MM.1S (cell line): Measurements from ENCODE around the gene DLEC1.

ENCODE experiments used
- DNase-seq: peaks from one replicate; pipeline ENCODE4 v3.0.0-alpha.2; 2015
- H2AFZ ChIP-seq: fragments of 300-600 bp; sonication (generic); 2 replicates; pipeline ENCODE4 v1.6.0; 2016; ENCODE audit warnings: antibody characterized with exemption, low read length
- H3F3A ChIP-seq: fragments of 300-600 bp; sonication (generic); 2 replicates; pipeline ENCODE4 v1.6.1; 2016; ENCODE audit warnings: mild to moderate bottlenecking, antibody characterized with exemption, low read length, moderate library complexity, mixed read lengths; ENCODE audit not compliant: insufficient read depth
- H3K27ac ChIP-seq: fragments of 300-600 bp; sonication (generic); 2 replicates; pipeline ENCODE4 v1.5.1; 2016; ENCODE audit warnings: mild to moderate bottlenecking, low read length
- H3K27me3 ChIP-seq: fragments of 300-600 bp; sonication (generic); replicated peaks from 2 replicates; pipeline ENCODE4 v1.6.0; 2016; ENCODE audit warnings: low read length; ENCODE audit not compliant: insufficient read depth
- H3K36me3 ChIP-seq: fragments of 300-600 bp; sonication (generic); replicated peaks from 2 replicates; pipeline ENCODE4 v1.6.1; 2016; ENCODE audit warnings: mild to moderate bottlenecking, low read length, mixed read lengths; ENCODE audit not compliant: insufficient read depth
- H3K4me1 ChIP-seq: fragments of 300-600 bp; sonication (generic); 2 replicates; pipeline ENCODE4 v1.6.1; 2016; ENCODE audit warnings: low read length, mixed read lengths
- H3K4me2 ChIP-seq: fragments of 300-600 bp; sonication (generic); 2 replicates; pipeline ENCODE4 v1.6.0; 2016; ENCODE audit warnings: low read depth, low read length
- H3K4me3 ChIP-seq: fragments of 300-600 bp; sonication (generic); 2 replicates; pipeline ENCODE4 v1.5.1; 2016; ENCODE audit warnings: low read length, mixed read lengths
- H3K79me2 ChIP-seq: fragments of 300-600 bp; sonication (generic); 2 replicates; pipeline ENCODE4 v1.6.1; 2016; ENCODE audit warnings: mixed run types, low read length, mixed read lengths
- H3K9ac ChIP-seq: fragments of 300-600 bp; sonication (generic); 2 replicates; pipeline ENCODE4 v1.6.1; 2016; ENCODE audit warnings: low read length, mixed read lengths
- H3K9me2 ChIP-seq: fragments of 300-600 bp; sonication (generic); replicated peaks from 2 replicates; pipeline ENCODE4 v1.6.1; 2016; ENCODE audit warnings: mild to moderate bottlenecking, low read length, mixed read lengths; ENCODE audit not compliant: insufficient read depth
- H3K9me3 ChIP-seq: fragments of 300-600 bp; sonication (generic); replicated peaks from 2 replicates; pipeline ENCODE4 v1.6.1; 2016; ENCODE audit warnings: mild to moderate bottlenecking, low read length, mixed read lengths; ENCODE audit not compliant: insufficient read depth
- H4K20me1 ChIP-seq: fragments of 300-600 bp; sonication (generic); 2 replicates; pipeline ENCODE4 v1.6.1; 2016; ENCODE audit warnings: mild to moderate bottlenecking, low read length, moderate library complexity, mixed read lengths; ENCODE audit not compliant: insufficient read depth
- EZH2 ChIP-seq: fragments of 300-600 bp; sonication (generic); optimal IDR thresholded peaks from 2 replicates; pipeline ENCODE3; 2017; ENCODE audit warnings: low read depth, mild to moderate bottlenecking, antibody characterized with exemption, low read length, mixed read lengths
- EZH2phosphoT487 ChIP-seq: fragments of 300-600 bp; sonication (generic); IDR thresholded peaks from 2 replicates; pipeline ENCODE4 v1.6.1; 2018; ENCODE audit warnings: antibody characterized with exemption, low read length
- TF ChIP-seq, protein P1 (sequence below): fragments of 300-600 bp; sonication (generic); IDR thresholded peaks from 2 replicates; pipeline ENCODE4 v1.5.1; 2016; ENCODE audit warnings: antibody characterized with exemption, low read length, mixed read lengths

Gene DLEC1

DNA sequence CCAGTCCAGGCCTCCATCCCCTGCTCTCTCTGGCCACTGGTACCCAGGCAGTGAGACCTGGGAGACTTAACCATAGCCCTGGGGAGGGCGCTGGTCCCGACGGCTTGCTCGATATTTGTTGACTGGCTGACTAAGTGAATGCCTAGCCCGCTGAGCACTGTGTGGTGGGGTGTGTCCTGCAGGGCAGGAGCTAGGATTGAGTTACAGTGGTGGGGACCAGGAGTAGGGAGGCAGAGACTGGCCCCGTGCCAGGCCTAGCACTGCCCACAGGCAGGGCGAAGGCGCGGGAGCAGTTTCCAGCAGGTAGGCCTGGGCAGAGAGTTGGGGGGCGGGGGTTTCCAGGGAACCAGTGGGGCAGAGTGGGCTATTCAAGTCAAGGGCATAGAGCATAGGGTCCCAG lies 48.5 kb upstream of the DLEC1 start, which contains the start of gene VILL:
TSS of gene VILL (plus strand) at position 260 of the 400 bp plus-strand sequence. CDS start 2,887 bp downstream, outside the sequence.
- Histone ChIP-seq H3K36me3 (no peaks in the 10 kb centered on the region), H3K9me3 (no peaks in the 10 kb centered on the region), H3K4me2 (no peak within 1 kb of the TSS), H3K4me1 (peaks cover 14% of the 10 kb centered on the region), H3F3A (0 out of 2 replicates have a peak, but pooled peaks cover 5% of the 10 kb centered on the region), H3K27me3 (no peaks in the 10 kb centered on the region; the same call in 1 of the 2 replicates), H3K9ac (no peak within 1 kb of the TSS), H4K20me1 (no peaks in the 10 kb centered on the region), H3K27ac (no peak within 1 kb of the TSS), H3K4me3 (no peak within 1 kb of the TSS), H3K79me2 (no peaks in the 10 kb centered on the region), H2AFZ (no peak within 1 kb of the TSS), H3K9me2 (no peaks in the 10 kb centered on the region)
- DNase-seq = no peak
- TF ChIP-seq, protein P1, sequence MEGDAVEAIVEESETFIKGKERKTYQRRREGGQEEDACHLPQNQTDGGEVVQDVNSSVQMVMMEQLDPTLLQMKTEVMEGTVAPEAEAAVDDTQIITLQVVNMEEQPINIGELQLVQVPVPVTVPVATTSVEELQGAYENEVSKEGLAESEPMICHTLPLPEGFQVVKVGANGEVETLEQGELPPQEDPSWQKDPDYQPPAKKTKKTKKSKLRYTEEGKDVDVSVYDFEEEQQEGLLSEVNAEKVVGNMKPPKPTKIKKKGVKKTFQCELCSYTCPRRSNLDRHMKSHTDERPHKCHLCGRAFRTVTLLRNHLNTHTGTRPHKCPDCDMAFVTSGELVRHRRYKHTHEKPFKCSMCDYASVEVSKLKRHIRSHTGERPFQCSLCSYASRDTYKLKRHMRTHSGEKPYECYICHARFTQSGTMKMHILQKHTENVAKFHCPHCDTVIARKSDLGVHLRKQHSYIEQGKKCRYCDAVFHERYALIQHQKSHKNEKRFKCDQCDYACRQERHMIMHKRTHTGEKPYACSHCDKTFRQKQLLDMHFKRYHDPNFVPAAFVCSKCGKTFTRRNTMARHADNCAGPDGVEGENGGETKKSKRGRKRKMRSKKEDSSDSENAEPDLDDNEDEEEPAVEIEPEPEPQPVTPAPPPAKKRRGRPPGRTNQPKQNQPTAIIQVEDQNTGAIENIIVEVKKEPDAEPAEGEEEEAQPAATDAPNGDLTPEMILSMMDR = no peak
- no peak for TF ChIP-seq EZH2phosphoT487
- TF ChIP-seq EZH2 = no peak

- Histone ChIP-seq H3K9ac (no peak overlapping the region), H3K79me2 (no peaks in the 10 kb centered on the region), H2AFZ (no peak overlapping the region), H3F3A (0 out of 2 replicates have a peak, but pooled peaks cover 5% of the 10 kb centered on the region), H3K27me3 (no peaks in the 10 kb centered on the region; the same call in 1 of the 2 replicates), H3K36me3 (no peaks in the 10 kb centered on the region), H3K27ac (no peak overlapping the region), H3K4me3 (no peak overlapping the region), H3K4me1 (peaks cover 14% of the 10 kb centered on the region), H4K20me1 (no peaks in the 10 kb centered on the region), H3K9me2 (no peaks in the 10 kb centered on the region), H3K9me3 (no peaks in the 10 kb centered on the region), H3K4me2 (no peak overlapping the region)
- DNase-seq = no peak
- TF ChIP-seq EZH2 (no peak), EZH2phosphoT487 (no peak)
- TF ChIP-seq, protein P1 = no peak
Observed at GRCh38 chr3:37991109-37991508, 47.9 kb upstream of the DLEC1 start.

GRCh38 chr3:37991823-37992222 lies 47.2 kb upstream of the DLEC1 start:
- Histone ChIP-seq H3K4me3 (no peak overlapping the region), H3F3A (0 out of 2 replicates have a peak, but pooled peaks cover 5% of the 10 kb centered on the region), H3K27me3 (no peaks in the 10 kb centered on the region; the same call in 1 of the 2 replicates), H3K4me1 (peaks cover 18% of the 10 kb centered on the region), H4K20me1 (no peaks in the 10 kb centered on the region), H3K4me2 (no peak overlapping the region), H3K9me3 (no peaks in the 10 kb centered on the region), H3K36me3 (no peaks in the 10 kb centered on the region), H2AFZ (no peak overlapping the region), H3K27ac (no peak overlapping the region), H3K79me2 (no peaks in the 10 kb centered on the region), H3K9ac (no peak overlapping the region), H3K9me2 (no peaks in the 10 kb centered on the region)
- no peak for DNase-seq
- TF ChIP-seq, protein P1 = no peak
- no peak for TF ChIP-seq EZH2
- TF ChIP-seq EZH2phosphoT487 = no peak
